Uterus (tissue), 2 donors: ENCODE results near the gene PDE1C.

Source experiments
- CTCF ChIP-seq, 4 experiments: fragments of 200-600 bp in 2 of 4; fragments of 450-650 bp in 2 of 4; sonication (generic) in 2 of 4; IDR thresholded peaks; one replicate each; pipeline ENCODE4 v1.5.1; 2016 to 2019; ENCODE audit warnings: antibody characterized with exemption in 4 of 4, mild to moderate bottlenecking in 2 of 4, moderate library complexity in 1 of 4
- POLR2A ChIP-seq, 2 donors: fragments of 450-650 bp; IDR thresholded peaks; one replicate each; pipeline ENCODE4 v1.6.1; 2016; ENCODE audit warnings: antibody characterized with exemption in 2 of 2, mild to moderate bottlenecking in 1 of 2, moderate library complexity in 1 of 2

- no peak for TF ChIP-seq CTCF (IDR thresholded peaks at IDR 0.05)
- no peak for TF ChIP-seq POLR2A (IDR thresholded peaks at IDR 0.05)
Measured at GRCh38 chr7:31975546-31975945, 94.7 kb downstream of the PDE1C start.
